H9 (cell line): ENCODE data around the gene COMMD1. TPM values are rescaled to one million over a fixed set of nuclear protein-coding genes. Genes with fewer than 3 reads are reported as not detected.

Source experiments
- DNase-seq: peaks from one replicate; pipeline ENCODE4 v3.0.0-alpha.2; 2017
- H2AFZ ChIP-seq: one replicate; pipeline ENCODE4 v1.6.1; 2013; ENCODE audit warnings: mild to moderate bottlenecking, low read length, control low read depth, moderate library complexity
- H2AK5ac ChIP-seq: 2 replicates; pipeline ENCODE4 v1.6.1; 2013; ENCODE audit warnings: low read length, control low read depth, mixed read lengths; ENCODE audit not compliant: insufficient read length
- H2BK120ac ChIP-seq: one replicate; pipeline ENCODE4 v1.6.1; 2013; ENCODE audit warnings: low read depth, mild to moderate bottlenecking, low read length, control low read depth, inconsistent platforms; ENCODE audit not compliant: poor library complexity, severe bottlenecking
- H2BK12ac ChIP-seq: 2 replicates; pipeline ENCODE4 v1.6.1; 2013; ENCODE audit warnings: low read length, control low read depth, mixed read lengths, low read depth; ENCODE audit not compliant: insufficient read length
- H2BK15ac ChIP-seq: 2 replicates; pipeline ENCODE4 v1.6.1; 2013; ENCODE audit warnings: low read depth, low read length, control low read depth
- H2BK20ac ChIP-seq: one replicate; pipeline ENCODE4 v1.6.1; 2013; ENCODE audit warnings: low read depth, mild to moderate bottlenecking, low read length, control low read depth, inconsistent platforms; ENCODE audit not compliant: poor library complexity, severe bottlenecking
- H2BK5ac ChIP-seq: 2 replicates; pipeline ENCODE4 v1.6.1; 2013; ENCODE audit warnings: low read length, control low read depth, mixed read lengths; ENCODE audit not compliant: insufficient read length
- H3K14ac ChIP-seq: 2 replicates; pipeline ENCODE4 v1.6.1; 2013; ENCODE audit warnings: low read length, control low read depth; ENCODE audit not compliant: insufficient read depth
- H3K18ac ChIP-seq: 2 replicates; pipeline ENCODE4 v1.6.1; 2013; ENCODE audit warnings: low read depth, mild to moderate bottlenecking, mixed read lengths, low read length, control low read depth; ENCODE audit not compliant: insufficient read length
- H3K23ac ChIP-seq: 2 replicates; pipeline ENCODE4 v1.6.1; 2013; ENCODE audit warnings: low read length, control low read depth, mixed read lengths, low read depth; ENCODE audit not compliant: insufficient read length
- H3K23me2 ChIP-seq: 2 replicates; pipeline ENCODE4 v1.6.1; 2013; ENCODE audit warnings: low read depth, mild to moderate bottlenecking, mixed read lengths, low read length, control low read depth; ENCODE audit not compliant: insufficient read length, poor library complexity, severe bottlenecking
- H3K27ac ChIP-seq: 2 replicates; pipeline ENCODE4 v1.5.1; 2013; ENCODE audit warnings: low read length, control low read depth, mixed read lengths, low read depth; ENCODE audit not compliant: insufficient read length
- H3K27me3 ChIP-seq: 2 replicates; pipeline ENCODE4 v1.6.1; 2013; ENCODE audit warnings: low read length, control low read depth, inconsistent platforms; ENCODE audit not compliant: insufficient read depth
- H3K4ac ChIP-seq: 2 replicates; pipeline ENCODE4 v1.6.1; 2013; ENCODE audit warnings: low read depth, mild to moderate bottlenecking, control low read depth, inconsistent platforms, low read length, moderate library complexity
- H3K4me1 ChIP-seq: 2 replicates; pipeline ENCODE4 v1.6.1; 2013; ENCODE audit warnings: low read length, control low read depth, inconsistent platforms; ENCODE audit not compliant: insufficient read depth
- H3K4me2 ChIP-seq: 2 replicates; pipeline ENCODE4 v1.6.1; 2013; ENCODE audit warnings: low read length, control low read depth, mixed read lengths; ENCODE audit not compliant: insufficient read length, insufficient read depth
- H3K56ac ChIP-seq: 2 replicates; pipeline ENCODE4 v1.6.1; 2013; ENCODE audit warnings: low read depth, mild to moderate bottlenecking, mixed read lengths, low read length, control low read depth; ENCODE audit not compliant: insufficient read length
- H3K79me1 ChIP-seq: 2 replicates; pipeline ENCODE4 v1.6.1; 2013; ENCODE audit warnings: low read depth, mild to moderate bottlenecking, moderate library complexity, low read length, control low read depth, inconsistent platforms; ENCODE audit not compliant: insufficient read depth, poor library complexity, severe bottlenecking
- H3K79me2 ChIP-seq: 2 replicates; pipeline ENCODE4 v1.6.1; 2013; ENCODE audit warnings: low read length, control low read depth, inconsistent platforms; ENCODE audit not compliant: insufficient read depth
- H3K9ac ChIP-seq: 2 replicates; pipeline ENCODE4 v1.6.1; 2013; ENCODE audit warnings: low read length, control low read depth, mixed read lengths; ENCODE audit not compliant: insufficient read length; ENCODE audit errors: extremely low read depth
- H3K9me3 ChIP-seq: one replicate; pipeline ENCODE4 v1.6.1; 2013; ENCODE audit warnings: low read depth, low read length, inconsistent platforms; ENCODE audit not compliant: control insufficient read depth
- H3T11ph ChIP-seq: one replicate; pipeline ENCODE4 v1.6.1; 2013; ENCODE audit warnings: mild to moderate bottlenecking, low read length, control low read depth, inconsistent platforms
- H4K20me1 ChIP-seq: one replicate; pipeline ENCODE4 v1.6.1; 2013; ENCODE audit not compliant: control insufficient read depth, insufficient read length, insufficient read depth
- H4K5ac ChIP-seq: 2 replicates; pipeline ENCODE4 v1.6.1; 2013; ENCODE audit warnings: low read depth, mild to moderate bottlenecking, mixed read lengths, low read length, control low read depth; ENCODE audit not compliant: insufficient read length
- H4K8ac ChIP-seq: replicated peaks from 2 replicates; pipeline ENCODE4 v1.6.1; 2013; ENCODE audit warnings: low read length, control low read depth, mixed read lengths, low read depth; ENCODE audit not compliant: insufficient read length
- H4K91ac ChIP-seq: 2 replicates; pipeline ENCODE4 v1.6.1; 2013; ENCODE audit warnings: low read depth, mild to moderate bottlenecking, moderate library complexity, mixed read lengths, low read length, control low read depth; ENCODE audit not compliant: insufficient read length
- H3K27ac Mint-ChIP-seq, 3 experiments: 2 replicates in 2 of 3; 3 replicates in 1 of 3; pipeline ENCODE4 v1.8.0; 2020 to 2021; ENCODE audit warnings: mixed read lengths in 3 of 3, mild to moderate bottlenecking in 1 of 3, moderate library complexity in 1 of 3
- H3K27me3 Mint-ChIP-seq: 2 replicates; pipeline ENCODE4 v1.8.0; 2021; ENCODE audit warnings: low read depth, mild to moderate bottlenecking, moderate library complexity, mixed read lengths
- H3K36me3 Mint-ChIP-seq, 3 experiments: 2 replicates in 2 of 3; 3 replicates in 1 of 3; pipeline ENCODE4 v1.8.0; 2020 to 2021; ENCODE audit warnings: low read depth in 3 of 3, mixed read lengths in 3 of 3; ENCODE audit not compliant: insufficient read depth in 1 of 3
- H3K4me1 Mint-ChIP-seq, 2 experiments: 2 replicates each; pipeline ENCODE4 v1.8.0; 2020; ENCODE audit warnings: mixed read lengths in 2 of 2
- H3K4me3 Mint-ChIP-seq, 2 experiments: 2 replicates in 1 of 2; 3 replicates in 1 of 2; pipeline ENCODE4 v1.8.0; 2020 to 2021; ENCODE audit warnings: mild to moderate bottlenecking in 2 of 2, mixed read lengths in 2 of 2, moderate library complexity in 1 of 2
- H3K9me3 Mint-ChIP-seq, 2 experiments: 2 replicates in 1 of 2; 3 replicates in 1 of 2; pipeline ENCODE4 v1.8.0; 2020; ENCODE audit warnings: mild to moderate bottlenecking in 2 of 2, mixed read lengths in 2 of 2, moderate library complexity in 1 of 2
- WGBS: extraction: QIAGEN DNeasy Blood & Tissue Kit; methylation state at CpG from one replicate; pipeline ENCODE4 v1.1.7; 2013; ENCODE audit warnings: missing lambda C conversion rate, low lambda C conversion rate, mixed read lengths; ENCODE audit not compliant: insufficient read length; ENCODE audit errors: extremely low coverage; 5-methylcytosine and 5-hydroxymethylcytosine counted together
- total RNA-seq: library from RNA; stranded (reverse); gene quantifications from 2 replicates; pipeline ENCODE4 v1.2.1, GENCODE V29; 2021
- TF ChIP-seq, protein P1 (sequence below): fragments of 200-600 bp; sonication (generic); conservative IDR thresholded peaks from 3 replicates; pipeline ENCODE4 v1.8.0; 2021; ENCODE audit warnings: antibody characterized with exemption, mild to moderate bottlenecking

The COMMD1 gene
- total RNA-seq, 1 experiment from 2014 or later: 31.5 TPM

DNA sequence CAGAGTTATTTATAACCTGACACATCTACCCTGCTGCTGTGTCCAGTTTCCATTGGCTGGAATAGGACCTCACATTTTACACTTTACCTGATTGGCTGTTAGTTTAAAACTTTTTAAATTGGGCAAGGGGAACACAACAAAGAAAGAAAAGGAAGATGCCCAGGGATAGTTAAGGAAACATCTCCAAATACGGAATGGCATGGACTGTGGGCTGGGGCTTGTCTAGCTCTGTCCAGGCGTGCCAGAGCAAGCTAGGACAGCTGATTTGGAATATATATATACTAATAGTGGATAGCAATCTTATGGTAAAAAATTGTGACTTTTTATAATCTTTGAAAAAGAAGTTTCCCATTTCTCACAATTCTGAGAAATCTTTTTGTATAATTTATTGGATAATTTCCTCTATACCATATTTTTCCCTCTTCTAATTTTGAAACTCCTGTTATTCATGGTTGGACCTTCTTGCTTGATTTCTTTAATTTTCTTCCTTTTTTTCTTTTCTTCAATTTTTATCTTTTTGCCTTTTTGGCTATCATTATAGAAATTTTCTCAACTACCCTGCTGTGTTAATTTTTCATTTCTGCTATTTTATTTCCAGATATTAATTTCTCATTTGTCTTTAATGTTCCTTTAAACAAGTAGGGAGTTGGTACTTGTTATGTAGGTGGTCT lies 55.9 kb downstream of the COMMD1 start:
- no peaks in the 10 kb centered on the region for H3K79me2 ChIP-seq
- H3K23me2 ChIP-seq: no peaks in the 10 kb centered on the region
- no peak overlapping the region for H4K8ac ChIP-seq
- Mint-ChIP-seq H3K4me3 (no peak overlapping the region), H3K27me3 (no peaks in the 10 kb centered on the region), H3K27ac (no peak overlapping the region), H3K9me3 (peaks cover 0 to 7% of the 10 kb centered on the region in 2 experiments; a peak in 2 of 5 replicates), H3K4me1 (peaks cover 10 to 20% of the 10 kb centered on the region in 2 experiments), H3K36me3 (peaks cover 4 to 23% (median 20%) of the 10 kb centered on the region in 3 experiments; a peak in 6 of 7 replicates)
- no peak overlapping the region for H4K91ac ChIP-seq
- TF ChIP-seq, protein P1, sequence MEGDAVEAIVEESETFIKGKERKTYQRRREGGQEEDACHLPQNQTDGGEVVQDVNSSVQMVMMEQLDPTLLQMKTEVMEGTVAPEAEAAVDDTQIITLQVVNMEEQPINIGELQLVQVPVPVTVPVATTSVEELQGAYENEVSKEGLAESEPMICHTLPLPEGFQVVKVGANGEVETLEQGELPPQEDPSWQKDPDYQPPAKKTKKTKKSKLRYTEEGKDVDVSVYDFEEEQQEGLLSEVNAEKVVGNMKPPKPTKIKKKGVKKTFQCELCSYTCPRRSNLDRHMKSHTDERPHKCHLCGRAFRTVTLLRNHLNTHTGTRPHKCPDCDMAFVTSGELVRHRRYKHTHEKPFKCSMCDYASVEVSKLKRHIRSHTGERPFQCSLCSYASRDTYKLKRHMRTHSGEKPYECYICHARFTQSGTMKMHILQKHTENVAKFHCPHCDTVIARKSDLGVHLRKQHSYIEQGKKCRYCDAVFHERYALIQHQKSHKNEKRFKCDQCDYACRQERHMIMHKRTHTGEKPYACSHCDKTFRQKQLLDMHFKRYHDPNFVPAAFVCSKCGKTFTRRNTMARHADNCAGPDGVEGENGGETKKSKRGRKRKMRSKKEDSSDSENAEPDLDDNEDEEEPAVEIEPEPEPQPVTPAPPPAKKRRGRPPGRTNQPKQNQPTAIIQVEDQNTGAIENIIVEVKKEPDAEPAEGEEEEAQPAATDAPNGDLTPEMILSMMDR: no peak
- no peak overlapping the region for H2BK5ac ChIP-seq
- no peak overlapping the region for H3K4ac ChIP-seq
- no peak for DNase-seq
- no peak overlapping the region for H2BK20ac ChIP-seq
- no peaks in the 10 kb centered on the region for H3K4me1 ChIP-seq
- no peak overlapping the region for H3T11ph ChIP-seq
- no CpG with 5 or more reads among the region's 2 CpGs for WGBS
- H3K27ac ChIP-seq: no peak overlapping the region
- no peak overlapping the region for H3K14ac ChIP-seq
- H2BK15ac ChIP-seq: no peak overlapping the region
- no peak overlapping the region for H3K9ac ChIP-seq
- H3K4me2 ChIP-seq: no peak overlapping the region
- H3K18ac ChIP-seq: no peak overlapping the region
- H2AFZ ChIP-seq: no peak overlapping the region
- H3K27me3 ChIP-seq: no peaks in the 10 kb centered on the region
- H2AK5ac ChIP-seq: no peak overlapping the region
- no peak overlapping the region for H2BK12ac ChIP-seq
- H3K9me3 ChIP-seq: no peaks in the 10 kb centered on the region
- no peaks in the 10 kb centered on the region for H4K20me1 ChIP-seq
- H4K5ac ChIP-seq: no peak overlapping the region
- H3K79me1 ChIP-seq: no peaks in the 10 kb centered on the region
- H3K56ac ChIP-seq: no peak overlapping the region
- H3K23ac ChIP-seq: no peak overlapping the region
- H2BK120ac ChIP-seq: no peak overlapping the region
